Sigmoid colon (tissue), 7 donors: ENCODE data around the gene DIAPH1. TPM values are rescaled to one million over a fixed set of nuclear protein-coding genes. Genes with fewer than 3 reads are reported as not detected.

Experiments used
- DNase-seq: peaks from one replicate; pipeline ENCODE4 v3.0.0-alpha.2; 2019
- H3K27ac ChIP-seq, 4 donors: fragments of 200-600 bp; sonication (generic); one replicate each; pipeline ENCODE4 v1.5.1; 2016 to 2019; ENCODE audit warnings: mild to moderate bottlenecking in 1 of 4
- H3K27me3 ChIP-seq, 3 donors: fragments of 200-600 bp; sonication (generic); one replicate each; pipeline ENCODE4 v1.5.1; 2019; ENCODE audit warnings: mild to moderate bottlenecking in 1 of 3
- H3K36me3 ChIP-seq, 4 donors: fragments of 200-600 bp; sonication (generic); one replicate each; pipeline ENCODE4 v1.5.1; 2016 to 2019
- H3K4me1 ChIP-seq, 4 donors: fragments of 200-600 bp; sonication (generic); one replicate each; pipeline ENCODE4 v1.5.1; 2017 to 2019
- H3K4me3 ChIP-seq, 4 donors: fragments of 200-600 bp; sonication (generic); one replicate each; pipeline ENCODE4 v1.5.1; 2017 to 2019; ENCODE audit warnings: mild to moderate bottlenecking in 2 of 4, moderate library complexity in 1 of 4
- H3K9me3 ChIP-seq, 4 donors: fragments of 200-600 bp in 3 of 4; sonication (generic) in 3 of 4; one replicate each; pipeline versions ENCODE4 v1.5.1 to v1.6.1; 2013 to 2019
- EP300 ChIP-seq, 4 donors: sonication (generic); formaldehyde crosslinking; IDR thresholded peaks; one replicate each; pipeline ENCODE4 v1.6.1; 2017; ENCODE audit warnings: antibody characterized with exemption in 4 of 4
- POLR2A ChIP-seq, 2 donors: fragments of 450-650 bp; IDR thresholded peaks; one replicate each; pipeline ENCODE4 v1.6.1; 2016; ENCODE audit warnings: antibody characterized with exemption in 2 of 2, mild to moderate bottlenecking in 2 of 2, moderate library complexity in 2 of 2
- POLR2AphosphoS5 ChIP-seq, 4 donors: sonication (generic); formaldehyde crosslinking; IDR thresholded peaks; one replicate each; pipeline ENCODE4 v1.6.1; 2017; ENCODE audit warnings: antibody characterized with exemption in 4 of 4
- WGBS, 2 donors: extraction: QIAGEN DNeasy Blood & Tissue Kit; methylation state at CpG; one replicate each; pipeline ENCODE4 v1.1.7; 2013; 5-methylcytosine and 5-hydroxymethylcytosine counted together
- intact Hi-C: fragments of 100-400 bp; cut with DNase I; formaldehyde crosslinking; loops from one replicate; pipeline ENCODE4 v1.15.1; 2023
- polyA plus RNA-seq, 3 donors: library from polyadenylated mRNA; stranded (reverse); fragments of 200-250 nt; gene quantifications; one replicate each; pipeline ENCODE4 v1.2.3, GENCODE V29; 2013
- total RNA-seq, 4 donors: library from RNA; depleted of rRNA; stranded (reverse); fragments of >200 nt; gene quantifications; one replicate each; pipeline ENCODE4 v1.1.0, GENCODE V29; 2016
- TF ChIP-seq, protein P1 (sequence below), 4 experiments: fragments of 450-650 bp in 3 of 4; fragments of 200-600 bp in 1 of 4; IDR thresholded peaks; one replicate each; pipeline ENCODE4 v1.5.1; 2016 to 2019; ENCODE audit warnings: antibody characterized with exemption in 4 of 4, mild to moderate bottlenecking in 3 of 4, moderate library complexity in 2 of 4
- donor health status: healthy with polysubstance abuse.
- donor health status: Bipolar disorder and iron deficiency.
- donor health status: healthy.

DIAPH1 gene
- total and polyA plus RNA-seq, 7 donors: 14.4 to 105 (median 26.9) TPM

DNA sequence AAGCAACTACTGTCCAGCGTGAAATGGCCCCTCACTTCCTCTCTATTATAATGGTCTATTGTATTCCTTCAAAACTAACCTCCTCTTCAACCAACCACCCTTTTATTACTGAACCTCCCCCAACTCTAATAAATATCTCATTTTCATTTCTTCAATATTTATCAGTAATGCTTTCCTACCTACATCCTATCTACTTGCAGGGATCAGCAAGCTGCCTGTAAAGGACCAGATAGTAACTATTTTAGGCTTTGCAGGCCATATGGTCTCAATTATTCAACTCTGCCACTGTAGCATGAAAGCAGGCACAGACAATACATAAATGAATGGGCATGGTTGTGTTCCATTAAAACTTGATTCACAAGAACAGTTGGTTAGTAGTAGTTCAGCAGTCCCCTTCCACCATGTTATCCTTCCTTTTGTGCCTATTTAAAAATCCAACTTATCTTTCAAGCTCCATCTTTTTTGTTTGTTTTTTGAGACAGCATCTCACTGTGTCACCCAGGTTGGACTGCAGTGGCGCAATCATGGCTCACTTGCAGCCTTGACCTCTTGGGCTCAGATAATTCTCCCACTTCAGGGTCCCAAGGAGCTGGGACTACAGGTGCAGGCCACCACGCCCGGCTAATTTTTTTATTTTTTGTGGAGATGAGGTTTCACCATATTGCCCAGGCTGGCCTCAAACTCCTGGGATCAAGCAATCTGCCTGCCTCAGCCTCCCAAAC is 84.1 kb downstream of the DIAPH1 start:
- Histone ChIP-seq H3K36me3 (peaks cover 0 to 11% (median 0%) of the 10 kb centered on the region in 4 donors), H3K27me3 (no peaks in the 10 kb centered on the region), H3K9me3 (no peaks in the 10 kb centered on the region), H3K27ac (no peak overlapping the region), H3K4me3 (no peak overlapping the region), H3K4me1 (peaks cover 0 to 5% (median 3%) of the 10 kb centered on the region in 4 donors)
- intact Hi-C loops: no loop called here
- WGBS, 2 donors: 96 to 97% methylated on average over 4 of the region's 4 CpGs
- no peak for DNase-seq
- TF ChIP-seq, protein P1, sequence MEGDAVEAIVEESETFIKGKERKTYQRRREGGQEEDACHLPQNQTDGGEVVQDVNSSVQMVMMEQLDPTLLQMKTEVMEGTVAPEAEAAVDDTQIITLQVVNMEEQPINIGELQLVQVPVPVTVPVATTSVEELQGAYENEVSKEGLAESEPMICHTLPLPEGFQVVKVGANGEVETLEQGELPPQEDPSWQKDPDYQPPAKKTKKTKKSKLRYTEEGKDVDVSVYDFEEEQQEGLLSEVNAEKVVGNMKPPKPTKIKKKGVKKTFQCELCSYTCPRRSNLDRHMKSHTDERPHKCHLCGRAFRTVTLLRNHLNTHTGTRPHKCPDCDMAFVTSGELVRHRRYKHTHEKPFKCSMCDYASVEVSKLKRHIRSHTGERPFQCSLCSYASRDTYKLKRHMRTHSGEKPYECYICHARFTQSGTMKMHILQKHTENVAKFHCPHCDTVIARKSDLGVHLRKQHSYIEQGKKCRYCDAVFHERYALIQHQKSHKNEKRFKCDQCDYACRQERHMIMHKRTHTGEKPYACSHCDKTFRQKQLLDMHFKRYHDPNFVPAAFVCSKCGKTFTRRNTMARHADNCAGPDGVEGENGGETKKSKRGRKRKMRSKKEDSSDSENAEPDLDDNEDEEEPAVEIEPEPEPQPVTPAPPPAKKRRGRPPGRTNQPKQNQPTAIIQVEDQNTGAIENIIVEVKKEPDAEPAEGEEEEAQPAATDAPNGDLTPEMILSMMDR (IDR thresholded peaks at IDR 0.05): no peak
- TF ChIP-seq POLR2A (IDR thresholded peaks at IDR 0.05) (no peak), EP300 (IDR thresholded peaks at IDR 0.05) (no peak), POLR2AphosphoS5 (IDR thresholded peaks at IDR 0.05) (no peak)

DNA sequence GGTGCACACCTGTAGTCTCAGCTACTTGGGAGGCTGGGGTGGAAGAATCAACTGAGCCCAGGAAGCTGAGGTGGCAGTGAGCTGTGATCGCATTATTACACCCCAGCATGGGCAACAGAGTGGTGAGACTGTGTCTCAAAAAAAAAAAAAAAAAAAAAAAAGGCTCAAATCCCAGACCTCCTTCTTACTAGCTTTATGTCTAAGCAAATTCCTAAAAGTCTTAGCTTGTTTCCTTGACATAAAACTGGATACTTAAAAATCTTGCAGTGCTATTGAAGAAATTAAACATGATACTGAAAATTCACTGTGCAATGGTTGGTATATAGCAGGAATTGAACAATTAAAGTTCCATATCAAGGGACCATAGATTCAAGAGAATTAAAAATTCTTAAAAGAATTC is 84.9 kb downstream of the DIAPH1 start:
- Histone ChIP-seq H3K36me3 (peaks cover 0 to 17% (median 0%) of the 10 kb centered on the region in 4 donors), H3K4me1 (peaks cover 0 to 12% (median 9%) of the 10 kb centered on the region in 4 donors), H3K27ac (no peak overlapping the region), H3K9me3 (no peaks in the 10 kb centered on the region), H3K27me3 (no peaks in the 10 kb centered on the region), H3K4me3 (no peak overlapping the region)
- no peak for TF ChIP-seq POLR2A (IDR thresholded peaks at IDR 0.05)
- TF ChIP-seq, protein P1 (IDR thresholded peaks at IDR 0.05): no peak
- TF ChIP-seq EP300 (IDR thresholded peaks at IDR 0.05): no peak
- TF ChIP-seq POLR2AphosphoS5 (IDR thresholded peaks at IDR 0.05): no peak
- intact Hi-C loops: no loop called here
- WGBS, 2 donors: 96 to 100% methylated on average over 1 of the region's 1 CpG
- no peak for DNase-seq

DNA sequence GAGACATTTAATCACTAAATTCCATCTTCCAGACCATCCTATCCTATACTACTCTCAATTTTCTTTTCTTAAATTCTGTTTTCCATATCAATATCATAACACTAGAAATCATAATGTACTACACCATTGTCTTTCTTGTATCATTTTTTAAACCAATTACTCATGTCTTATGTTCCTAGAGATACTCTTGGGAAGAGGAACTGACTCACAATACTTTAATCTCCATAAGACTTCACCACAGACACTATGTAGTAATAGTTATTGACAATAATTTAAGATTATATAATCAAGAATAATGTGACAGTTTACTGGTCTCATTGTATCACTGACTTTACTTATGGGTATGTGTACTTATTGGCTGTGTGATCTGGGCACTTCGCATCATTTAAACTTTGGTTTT is 86.1 kb downstream of the DIAPH1 start:
- WGBS, 2 donors: 98 to 99% methylated on average over 1 of the region's 1 CpG
- intact Hi-C loops: no loop called here
- H3K4me1 ChIP-seq: peaks cover 0 to 23% (median 11%) of the 10 kb centered on the region in 4 donors
- DNase-seq: no peak
- no peak overlapping the region for H3K4me3 ChIP-seq
- H3K9me3 ChIP-seq: no peaks in the 10 kb centered on the region
- peaks cover 0 to 19% (median 0%) of the 10 kb centered on the region in 4 donors for H3K36me3 ChIP-seq
- TF ChIP-seq POLR2A (IDR thresholded peaks at IDR 0.05) (no peak), EP300 (IDR thresholded peaks at IDR 0.05) (no peak), POLR2AphosphoS5 (IDR thresholded peaks at IDR 0.05) (no peak)
- TF ChIP-seq, protein P1 (IDR thresholded peaks at IDR 0.05): no peak
- H3K27me3 ChIP-seq: no peaks in the 10 kb centered on the region
- H3K27ac ChIP-seq: no peak overlapping the region

DNA sequence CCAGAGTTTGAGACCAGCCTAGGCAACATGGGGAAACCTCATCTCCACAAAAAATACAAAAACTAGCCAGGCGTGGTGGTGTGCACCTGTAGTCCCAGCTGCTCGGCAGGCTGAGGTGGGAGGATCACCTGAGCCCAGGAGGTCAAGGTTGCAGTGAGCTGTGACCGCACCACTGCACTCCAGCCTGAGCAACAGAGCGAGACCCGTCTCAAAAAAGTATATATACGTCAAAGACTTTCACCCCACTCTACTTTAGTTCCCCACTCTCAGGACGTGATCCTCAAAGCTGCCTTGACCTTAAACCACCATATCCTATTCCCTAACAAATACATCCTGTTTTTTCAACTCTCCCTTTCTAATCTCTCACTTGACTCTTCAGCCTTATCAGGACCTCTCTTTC is 88.9 kb downstream of the DIAPH1 start:
- intact Hi-C loops: loop anchor here (5.0 kb wide), 1 partner anchor 123 kb away; the partner anchor contains the start of gene PCDHGB6
- no peak overlapping the region for H3K4me3 ChIP-seq
- DNase-seq: no peak
- H3K36me3 ChIP-seq: peaks cover 0 to 35% (median 0%) of the 10 kb centered on the region in 4 donors
- peaks cover 0 to 32% (median 21%) of the 10 kb centered on the region in 4 donors for H3K4me1 ChIP-seq
- TF ChIP-seq EP300 (IDR thresholded peaks at IDR 0.05) (no peak), POLR2AphosphoS5 (IDR thresholded peaks at IDR 0.05) (no peak), POLR2A (IDR thresholded peaks at IDR 0.05) (no peak)
- TF ChIP-seq, protein P1 (IDR thresholded peaks at IDR 0.05): no peak
- no peaks in the 10 kb centered on the region for H3K9me3 ChIP-seq
- H3K27ac ChIP-seq: peak overlapping the region in 3 of 4 donors; percentile 65 to 84 (median 68)
- H3K27me3 ChIP-seq: no peaks in the 10 kb centered on the region
- 89 to 93% methylated on average over 7 of the region's 7 CpGs for WGBS, 2 donors
